ENCODE data around the gene RALGDS.
"Not testable (repeated sequence)": the region's sequence is repeated elsewhere in the genome, so short reads cannot be mapped to it uniquely, and the experiment has no call there.

DNA sequence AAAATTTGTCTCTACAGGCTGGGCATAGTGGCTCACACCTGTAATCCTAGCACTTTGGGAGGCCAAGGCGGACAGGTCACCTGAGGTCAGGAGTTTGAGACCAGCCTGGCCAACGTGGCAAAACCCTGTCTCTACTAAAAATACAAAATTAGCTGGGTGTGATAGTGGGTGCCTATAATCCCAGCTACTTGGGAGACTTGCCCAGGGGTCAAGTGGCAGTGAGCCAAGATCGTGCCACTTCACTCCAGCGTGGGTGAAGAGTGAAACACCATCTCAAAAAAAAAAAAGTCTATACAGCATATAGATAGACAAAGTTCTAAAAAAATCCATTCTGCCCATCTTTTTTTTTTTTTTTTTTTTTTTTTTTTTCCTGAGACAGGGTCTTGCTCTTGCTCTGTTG lies 26.7 kb downstream of the RALGDS start:
- TF ChIP-seq, protein P1, sequence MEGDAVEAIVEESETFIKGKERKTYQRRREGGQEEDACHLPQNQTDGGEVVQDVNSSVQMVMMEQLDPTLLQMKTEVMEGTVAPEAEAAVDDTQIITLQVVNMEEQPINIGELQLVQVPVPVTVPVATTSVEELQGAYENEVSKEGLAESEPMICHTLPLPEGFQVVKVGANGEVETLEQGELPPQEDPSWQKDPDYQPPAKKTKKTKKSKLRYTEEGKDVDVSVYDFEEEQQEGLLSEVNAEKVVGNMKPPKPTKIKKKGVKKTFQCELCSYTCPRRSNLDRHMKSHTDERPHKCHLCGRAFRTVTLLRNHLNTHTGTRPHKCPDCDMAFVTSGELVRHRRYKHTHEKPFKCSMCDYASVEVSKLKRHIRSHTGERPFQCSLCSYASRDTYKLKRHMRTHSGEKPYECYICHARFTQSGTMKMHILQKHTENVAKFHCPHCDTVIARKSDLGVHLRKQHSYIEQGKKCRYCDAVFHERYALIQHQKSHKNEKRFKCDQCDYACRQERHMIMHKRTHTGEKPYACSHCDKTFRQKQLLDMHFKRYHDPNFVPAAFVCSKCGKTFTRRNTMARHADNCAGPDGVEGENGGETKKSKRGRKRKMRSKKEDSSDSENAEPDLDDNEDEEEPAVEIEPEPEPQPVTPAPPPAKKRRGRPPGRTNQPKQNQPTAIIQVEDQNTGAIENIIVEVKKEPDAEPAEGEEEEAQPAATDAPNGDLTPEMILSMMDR (IDR thresholded peaks at IDR 0.05): not testable (repeated sequence)
- not testable (repeated sequence) for TF ChIP-seq POLR2A (IDR thresholded peaks at IDR 0.05)
